Activated naive CD4-positive, alpha-beta T cell treated with anti-CD3 and anti-CD28 coated beads for 36 hours (primary cell): Measurements from ENCODE around the gene OSR1. TPM values are rescaled to one million over a fixed set of nuclear protein-coding genes. Genes with fewer than 3 reads are reported as not detected.
"Not testable (repeated sequence)": the region's sequence is repeated elsewhere in the genome, so short reads cannot be mapped to it uniquely, and the experiment has no call there.

Experiments used
- CTCF ChIA-PET: fragments of 350-600 bp; sonication (Branson Sonifier 250); formaldehyde crosslinking; loops from one replicate; lab custom pipeline; 2021; ENCODE audit warnings: antibody characterized with exemption; lab: Charles Lee
- DNase-seq: peaks from one replicate; pipeline ENCODE4 v3.0.0-alpha.2; 2020
- H3K27ac Mint-ChIP-seq: one replicate; pipeline ENCODE4 v1.8.0; 2021; ENCODE audit warnings: mild to moderate bottlenecking, mixed read lengths
- H3K27me3 Mint-ChIP-seq: one replicate; pipeline ENCODE4 v1.8.0; 2021; ENCODE audit warnings: low read depth, mixed read lengths
- H3K36me3 Mint-ChIP-seq: one replicate; pipeline ENCODE4 v1.8.0; 2021; ENCODE audit warnings: low read depth, mixed read lengths
- H3K4me1 Mint-ChIP-seq: one replicate; pipeline ENCODE4 v1.8.0; 2021; ENCODE audit warnings: low read depth, mixed read lengths
- H3K4me3 Mint-ChIP-seq: one replicate; pipeline ENCODE4 v1.8.0; 2021; ENCODE audit warnings: mild to moderate bottlenecking, moderate library complexity, mixed read lengths
- H3K9me3 Mint-ChIP-seq: one replicate; pipeline ENCODE4 v1.8.0; 2021; ENCODE audit warnings: mixed read lengths
- intact Hi-C: fragments of 100-400 bp; cut with micrococcal nuclease; formaldehyde crosslinking; loops from one replicate; pipeline ENCODE4 v1.15.1; 2023
- microRNA-seq: library from miRNA; unstranded; fragments of <30 nt; microRNA quantifications from one replicate; pipeline ENCODE4 v1.2.0, GENCODE V29; 2022; ENCODE audit warnings: borderline microRNAs expressed, borderline replicate concordance
- total RNA-seq, 2 experiments: library from RNA; stranded (reverse); gene quantifications; one replicate each; pipeline ENCODE4 v1.2.3, GENCODE V29; 2021

OSR1 gene
- total RNA-seq, 2 experiments from 2014 or later: not detected

GRCh38 chr2:19327496-19327895 is 30.9 kb downstream of the OSR1 start:
- intact Hi-C loops: no loop called here
- Mint-ChIP-seq H3K36me3 (no peaks in the 10 kb centered on the region), H3K4me3 (no peak overlapping the region), H3K9me3 (no peaks in the 10 kb centered on the region), H3K27me3 (no peaks in the 10 kb centered on the region), H3K27ac (no peak overlapping the region), H3K4me1 (no peaks in the 10 kb centered on the region)
- CTCF ChIA-PET: no interaction called here
- no peak for DNase-seq

GRCh38 chr2:19321946-19322345 is 36.5 kb downstream of the OSR1 start:
- DNase-seq: no peak
- Mint-ChIP-seq H3K27me3 (no peaks in the 10 kb centered on the region), H3K27ac (no peak overlapping the region), H3K36me3 (peaks cover 2% of the 10 kb centered on the region), H3K9me3 (no peaks in the 10 kb centered on the region), H3K4me1 (no peaks in the 10 kb centered on the region), H3K4me3 (no peak overlapping the region)
- intact Hi-C loops: no loop called here
- CTCF ChIA-PET: no interaction called here

- peaks cover 2% of the 10 kb centered on the region for H3K36me3 Mint-ChIP-seq
- no peaks in the 10 kb centered on the region for H3K4me1 Mint-ChIP-seq
- CTCF ChIA-PET: no interaction called here
- H3K27ac Mint-ChIP-seq: no peak overlapping the region
- no peak overlapping the region for H3K4me3 Mint-ChIP-seq
- H3K27me3 Mint-ChIP-seq: no peaks in the 10 kb centered on the region
- intact Hi-C loops: no loop called here
- DNase-seq: no peak
- no peaks in the 10 kb centered on the region for H3K9me3 Mint-ChIP-seq
Observed at GRCh38 chr2:19320813-19321212, 37.6 kb downstream of the OSR1 start.

GRCh38 chr2:19319698-19320097 is 38.7 kb downstream of the OSR1 start:
- CTCF ChIA-PET: no interaction called here
- intact Hi-C loops: no loop called here
- no peak overlapping the region for H3K4me3 Mint-ChIP-seq
- no peaks in the 10 kb centered on the region for H3K9me3 Mint-ChIP-seq
- H3K27ac Mint-ChIP-seq: no peak overlapping the region
- no peaks in the 10 kb centered on the region for H3K27me3 Mint-ChIP-seq
- no peak for DNase-seq
- H3K36me3 Mint-ChIP-seq: peaks cover 2% of the 10 kb centered on the region
- no peaks in the 10 kb centered on the region for H3K4me1 Mint-ChIP-seq

GRCh38 chr2:19319064-19319463 is 39.4 kb downstream of the OSR1 start:
- no peak overlapping the region for H3K27ac Mint-ChIP-seq
- H3K36me3 Mint-ChIP-seq: peaks cover 2% of the 10 kb centered on the region
- H3K4me3 Mint-ChIP-seq: no peak overlapping the region
- H3K4me1 Mint-ChIP-seq: no peaks in the 10 kb centered on the region
- intact Hi-C loops: no loop called here
- CTCF ChIA-PET: no interaction called here
- H3K9me3 Mint-ChIP-seq: no peaks in the 10 kb centered on the region
- DNase-seq: no peak
- H3K27me3 Mint-ChIP-seq: no peaks in the 10 kb centered on the region

GRCh38 chr2:19313553-19313952 is 44.9 kb downstream of the OSR1 start:
- Mint-ChIP-seq H3K4me1 (no peaks in the 10 kb centered on the region), H3K36me3 (no peaks in the 10 kb centered on the region), H3K27me3 (peaks cover under 1% of the 10 kb centered on the region), H3K4me3 (no peak overlapping the region), H3K9me3 (peaks cover 3% of the 10 kb centered on the region), H3K27ac (no peak overlapping the region)
- intact Hi-C loops: no loop called here
- no peak for DNase-seq
- CTCF ChIA-PET: no interaction called here

- no peak overlapping the region for H3K4me3 Mint-ChIP-seq
- H3K36me3 Mint-ChIP-seq: no peaks in the 10 kb centered on the region
- intact Hi-C loops: no loop called here
- CTCF ChIA-PET: interaction anchor here (1.2 kb wide), 1 partner anchor 345 kb away, joined by 3 read pairs; no protein-coding TSS in a partner anchor
- peaks cover 6% of the 10 kb centered on the region for H3K9me3 Mint-ChIP-seq
- peaks cover 3% of the 10 kb centered on the region for H3K27me3 Mint-ChIP-seq
- no peak overlapping the region for H3K27ac Mint-ChIP-seq
- H3K4me1 Mint-ChIP-seq: no peaks in the 10 kb centered on the region
- no peak for DNase-seq
Observed at GRCh38 chr2:19312949-19313348, 45.5 kb downstream of the OSR1 start.

- H3K36me3 Mint-ChIP-seq, H3K9me3 Mint-ChIP-seq, H3K4me1 Mint-ChIP-seq, DNase-seq, H3K27ac Mint-ChIP-seq, CTCF ChIA-PET, H3K27me3 Mint-ChIP-seq, H3K4me3 Mint-ChIP-seq, intact Hi-C loops: not testable (repeated sequence)
Observed at GRCh38 chr2:19306065-19306464, 52.4 kb downstream of the OSR1 start.

GRCh38 chr2:19305400-19306055 is 52.9 kb downstream of the OSR1 start:
- CTCF ChIA-PET, H3K27me3 Mint-ChIP-seq, H3K36me3 Mint-ChIP-seq, DNase-seq, H3K4me3 Mint-ChIP-seq, intact Hi-C loops, H3K27ac Mint-ChIP-seq, H3K9me3 Mint-ChIP-seq, H3K4me1 Mint-ChIP-seq: not testable (repeated sequence)

GRCh38 chr2:19301706-19302105 is 56.7 kb downstream of the OSR1 start:
- no peaks in the 10 kb centered on the region for H3K4me1 Mint-ChIP-seq
- H3K27me3 Mint-ChIP-seq: no peaks in the 10 kb centered on the region
- H3K27ac Mint-ChIP-seq: no peak overlapping the region
- no peak overlapping the region for H3K4me3 Mint-ChIP-seq
- peaks cover 1% of the 10 kb centered on the region for H3K9me3 Mint-ChIP-seq
- H3K36me3 Mint-ChIP-seq: no peaks in the 10 kb centered on the region
- CTCF ChIA-PET: no interaction called here
- intact Hi-C loops: no loop called here
- no peak for DNase-seq

Small RNAs within 50 kb of the gene (microRNA-seq; reads per million reads assigned to microRNA genes)
- gene MIR4757: not detected
